Ishikawa (cell line): ENCODE data around the gene TMEM164.

Source experiments
- CEBPB ChIP-seq: IDR thresholded peaks from 2 replicates; pipeline ENCODE4 v1.6.1; 2012
- CREB1 ChIP-seq: IDR thresholded peaks from 2 replicates; pipeline ENCODE4 v1.6.1; 2012; ENCODE audit warnings: low read depth
- EGR1 ChIP-seq: IDR thresholded peaks from 2 replicates; pipeline ENCODE4 v1.6.1; 2012
- EP300 ChIP-seq: IDR thresholded peaks from 2 replicates; pipeline ENCODE4 v1.6.1; 2012; ENCODE audit warnings: borderline replicate concordance
- FOXM1 ChIP-seq: IDR thresholded peaks from 2 replicates; pipeline ENCODE4 v1.6.1; 2012; ENCODE audit warnings: low read depth, borderline replicate concordance
- MAX ChIP-seq: IDR thresholded peaks from 2 replicates; pipeline ENCODE4 v1.6.1; 2012
- NFIC ChIP-seq: IDR thresholded peaks from 2 replicates; pipeline ENCODE4 v1.6.1; 2012
- RAD21 ChIP-seq: IDR thresholded peaks from 2 replicates; pipeline ENCODE4 v1.6.1; 2012; ENCODE audit warnings: low read depth
- REST ChIP-seq: IDR thresholded peaks from 2 replicates; pipeline ENCODE4 v1.6.1; 2012; ENCODE audit warnings: low read depth, mild to moderate bottlenecking
- TAF1 ChIP-seq: IDR thresholded peaks from 2 replicates; pipeline ENCODE4 v1.6.1; 2012; ENCODE audit warnings: low read depth, mild to moderate bottlenecking
- TCF12 ChIP-seq: IDR thresholded peaks from 2 replicates; pipeline ENCODE4 v1.6.1; 2012; ENCODE audit warnings: low read depth
- TEAD4 ChIP-seq: IDR thresholded peaks from 2 replicates; pipeline ENCODE4 v1.6.1; 2012
- USF1 ChIP-seq: IDR thresholded peaks from 2 replicates; pipeline ENCODE4 v1.6.1; 2012
- YY1 ChIP-seq: IDR thresholded peaks from 2 replicates; pipeline ENCODE4 v1.6.1; 2012; ENCODE audit warnings: low read depth
- ZBTB7A ChIP-seq: IDR thresholded peaks from 2 replicates; pipeline ENCODE4 v1.6.1; 2012; ENCODE audit warnings: low read depth

TMEM164 gene

GRCh38 chrX:109990582-109991276 is 12.2 kb upstream of the TMEM164 start:
- TF ChIP-seq REST (no peak), TCF12 (no peak), TEAD4 (no peak), YY1 (no peak), FOXM1 (no peak), USF1 (no peak)

- TF ChIP-seq EP300 (no peak), CREB1 (no peak), EGR1 (no peak)
Measured at GRCh38 chrX:109992203-109992602, 10.7 kb upstream of the TMEM164 start.

- no peak for TF ChIP-seq TCF12
- TF ChIP-seq EGR1: no peak
- TF ChIP-seq TEAD4: no peak
- no peak for TF ChIP-seq ZBTB7A
- no peak for TF ChIP-seq CEBPB
- TF ChIP-seq TAF1: no peak
- no peak for TF ChIP-seq RAD21
- TF ChIP-seq MAX: no peak
- TF ChIP-seq YY1: no peak
Measured at GRCh38 chrX:109995155-109995554, 7.8 kb upstream of the TMEM164 start.

GRCh38 chrX:109997786-109998452 is 5.0 kb upstream of the TMEM164 start:
- TF ChIP-seq CEBPB (no peak), RAD21 (no peak), TEAD4 (no peak), TCF12 (no peak), ZBTB7A (no peak), FOXM1 (no peak), MAX (no peak), TAF1 (no peak), USF1 (no peak), CREB1 (no peak), YY1 (no peak), EP300 (no peak), EGR1 (no peak), NFIC (no peak)

- TF ChIP-seq YY1: no peak
- no peak for TF ChIP-seq CREB1
- TF ChIP-seq EP300: no peak
- no peak for TF ChIP-seq FOXM1
- TF ChIP-seq TCF12: no peak
- no peak for TF ChIP-seq REST
- TF ChIP-seq USF1: no peak
- TF ChIP-seq TAF1: no peak
- no peak for TF ChIP-seq NFIC
- TF ChIP-seq MAX: no peak
- TF ChIP-seq RAD21: no peak
- no peak for TF ChIP-seq ZBTB7A
- TF ChIP-seq TEAD4: no peak
- no peak for TF ChIP-seq EGR1
Measured at GRCh38 chrX:110000000-110000399, 2.9 kb upstream of the TMEM164 start.
